ENCODE measurements around the gene MAN2C1.
"Not testable (repeated sequence)": the region's sequence is repeated elsewhere in the genome, so short reads cannot be mapped to it uniquely, and the experiment has no call there.

- TF ChIP-seq, protein P1, sequence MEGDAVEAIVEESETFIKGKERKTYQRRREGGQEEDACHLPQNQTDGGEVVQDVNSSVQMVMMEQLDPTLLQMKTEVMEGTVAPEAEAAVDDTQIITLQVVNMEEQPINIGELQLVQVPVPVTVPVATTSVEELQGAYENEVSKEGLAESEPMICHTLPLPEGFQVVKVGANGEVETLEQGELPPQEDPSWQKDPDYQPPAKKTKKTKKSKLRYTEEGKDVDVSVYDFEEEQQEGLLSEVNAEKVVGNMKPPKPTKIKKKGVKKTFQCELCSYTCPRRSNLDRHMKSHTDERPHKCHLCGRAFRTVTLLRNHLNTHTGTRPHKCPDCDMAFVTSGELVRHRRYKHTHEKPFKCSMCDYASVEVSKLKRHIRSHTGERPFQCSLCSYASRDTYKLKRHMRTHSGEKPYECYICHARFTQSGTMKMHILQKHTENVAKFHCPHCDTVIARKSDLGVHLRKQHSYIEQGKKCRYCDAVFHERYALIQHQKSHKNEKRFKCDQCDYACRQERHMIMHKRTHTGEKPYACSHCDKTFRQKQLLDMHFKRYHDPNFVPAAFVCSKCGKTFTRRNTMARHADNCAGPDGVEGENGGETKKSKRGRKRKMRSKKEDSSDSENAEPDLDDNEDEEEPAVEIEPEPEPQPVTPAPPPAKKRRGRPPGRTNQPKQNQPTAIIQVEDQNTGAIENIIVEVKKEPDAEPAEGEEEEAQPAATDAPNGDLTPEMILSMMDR (IDR thresholded peaks at IDR 0.05) = not testable (repeated sequence)
- not testable (repeated sequence) for TF ChIP-seq ZFX (IDR thresholded peaks at IDR 0.05; ENCODE audit: borderline replicate concordance)
Observed at GRCh38 chr15:75349351-75349669, 19.1 kb downstream of the MAN2C1 start.
